CD4-positive, alpha-beta T cell (primary cell): ENCODE data around the gene TMEM52. TPM values are rescaled to one million over a fixed set of nuclear protein-coding genes. Genes with fewer than 3 reads are reported as not detected.
"Not testable (repeated sequence)": the region's sequence is repeated elsewhere in the genome, so short reads cannot be mapped to it uniquely, and the experiment has no call there.

Source experiments
- ATAC-seq: fragments of 200-7000 bp; cut with Tn5 transposase; one replicate; pipeline ENCODE4 v1.10.0; 2022; ENCODE audit warnings: mild to moderate bottlenecking; ENCODE audit not compliant: poor library complexity
- CTCF ChIA-PET: fragments of 350-600 bp; sonication (Branson Sonifier 250); formaldehyde crosslinking; loops from one replicate; lab custom pipeline; 2021; ENCODE audit warnings: antibody characterized with exemption, inconsistent platforms; lab: Charles Lee
- POLR2A ChIA-PET: fragments of 350-600 bp; sonication (Branson Sonifier 250); formaldehyde crosslinking; loops from one replicate; lab custom pipeline; 2021; ENCODE audit warnings: antibody characterized with exemption, inconsistent platforms; lab: Charles Lee
- DNase-seq, 14 experiments: peaks; one replicate each; pipeline ENCODE4 v3.0.0-alpha.2; 2013 to 2020; ENCODE audit warnings: mixed read lengths in 2 of 14
- H3K27ac ChIP-seq, 2 donors: one replicate each; pipeline versions ENCODE4 v1.5.1 to v1.7.0; 2013; ENCODE audit warnings: low read length in 2 of 2, low read depth in 1 of 2, mild to moderate bottlenecking in 1 of 2
- H3K27me3 ChIP-seq, 2 experiments: 1 replicate in 1 of 2; 2 replicates in 1 of 2; pipeline versions ENCODE4 v1.6.1 to v1.7.0; 2013; ENCODE audit warnings: low read length in 2 of 2, control low read depth in 1 of 2, mild to moderate bottlenecking in 1 of 2, moderate library complexity in 1 of 2; ENCODE audit not compliant: insufficient read depth in 2 of 2, control insufficient read depth in 1 of 2
- H3K36me3 ChIP-seq: one replicate; pipeline ENCODE4 v1.6.1; 2013; ENCODE audit warnings: low read length, control low read depth; ENCODE audit not compliant: insufficient read depth
- H3K4me1 ChIP-seq: one replicate; pipeline ENCODE4 v1.6.1; 2013; ENCODE audit warnings: low read length, control low read depth; ENCODE audit not compliant: insufficient read depth
- H3K4me3 ChIP-seq: one replicate; pipeline ENCODE4 v1.5.1; 2013; ENCODE audit warnings: mild to moderate bottlenecking, low read length, moderate library complexity
- H3K9me3 ChIP-seq, 2 experiments: 1 replicate in 1 of 2; 2 replicates in 1 of 2; pipeline versions ENCODE4 v1.6.1 to v1.7.0; 2013; ENCODE audit warnings: low read length in 2 of 2, mild to moderate bottlenecking in 2 of 2, control low read depth in 1 of 2, moderate library complexity in 1 of 2; ENCODE audit not compliant: control insufficient read depth in 1 of 2, insufficient read depth in 1 of 2
- H3K27ac Mint-ChIP-seq: one replicate; pipeline ENCODE4 v1.8.0; 2020; ENCODE audit warnings: mixed read lengths
- H3K27me3 Mint-ChIP-seq: one replicate; pipeline ENCODE4 v1.8.0; 2021; ENCODE audit warnings: mixed read lengths
- H3K36me3 Mint-ChIP-seq: one replicate; pipeline ENCODE4 v1.8.0; 2021; ENCODE audit warnings: low read depth, mixed read lengths
- H3K4me1 Mint-ChIP-seq: one replicate; pipeline ENCODE4 v1.8.0; 2021; ENCODE audit warnings: low read depth, mixed read lengths
- H3K4me3 Mint-ChIP-seq: one replicate; pipeline ENCODE4 v1.8.0; 2020; ENCODE audit warnings: mild to moderate bottlenecking, mixed read lengths
- H3K9me3 Mint-ChIP-seq: one replicate; pipeline ENCODE4 v1.8.0; 2020; ENCODE audit warnings: mixed read lengths
- intact Hi-C, 2 experiments: fragments of 100-400 bp; cut with DNase I in 1 of 2; cut with micrococcal nuclease in 1 of 2; formaldehyde crosslinking; loops; one replicate each; pipeline versions ENCODE4 v1.15.1 to v1.9.0; 2023 to 2025; cut with DNase I, micrococcal nuclease
- total RNA-seq, 174 experiments: library from RNA in 2 of 174; stranded (reverse) in 2 of 174; gene quantifications; one replicate each; pipeline ENCODE4 v1.2.3 and lab custom pipeline; 2021 to 2026
- TF ChIP-seq, protein P1 (sequence below): fragments of 200-600 bp; IDR thresholded peaks from one replicate; pipeline ENCODE4 v1.8.0; 2022; ENCODE audit warnings: antibody characterized with exemption, mild to moderate bottlenecking

TMEM52 gene
- total RNA-seq, 2 experiments from 2014 or later = 0.49 to 1.9 TPM

DNA sequence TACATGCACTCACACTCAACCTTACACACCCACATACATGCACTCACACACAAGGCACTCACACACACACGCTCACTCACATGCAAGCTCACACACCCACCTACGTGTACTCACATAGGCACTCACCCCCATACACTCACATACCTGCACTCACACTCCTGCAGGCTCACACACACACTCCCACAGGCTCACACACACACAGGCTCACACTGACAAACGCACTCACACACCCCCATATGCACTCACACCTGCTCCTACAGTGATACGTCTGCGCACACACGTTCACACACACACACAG, 19.1 kb upstream of the TMEM52 start:
- Mint-ChIP-seq H3K36me3 (no peaks in the 10 kb centered on the region), H3K27me3 (no peaks in the 10 kb centered on the region), H3K27ac (no peak overlapping the region), H3K4me1 (no peaks in the 10 kb centered on the region), H3K9me3 (no peaks in the 10 kb centered on the region), H3K4me3 (no peak overlapping the region)
- CTCF ChIA-PET = no interaction called here
- Histone ChIP-seq H3K4me3 (no peak overlapping the region), H3K9me3 (peaks cover 0 to 6% of the 10 kb centered on the region in 2 experiments), H3K27me3 (no peaks in the 10 kb centered on the region), H3K36me3 (no peaks in the 10 kb centered on the region), H3K4me1 (no peaks in the 10 kb centered on the region), H3K27ac (no peak overlapping the region)
- POLR2A ChIA-PET = no interaction called here
- DNase-seq (no peak), ATAC-seq (no peak)
- TF ChIP-seq, protein P1, sequence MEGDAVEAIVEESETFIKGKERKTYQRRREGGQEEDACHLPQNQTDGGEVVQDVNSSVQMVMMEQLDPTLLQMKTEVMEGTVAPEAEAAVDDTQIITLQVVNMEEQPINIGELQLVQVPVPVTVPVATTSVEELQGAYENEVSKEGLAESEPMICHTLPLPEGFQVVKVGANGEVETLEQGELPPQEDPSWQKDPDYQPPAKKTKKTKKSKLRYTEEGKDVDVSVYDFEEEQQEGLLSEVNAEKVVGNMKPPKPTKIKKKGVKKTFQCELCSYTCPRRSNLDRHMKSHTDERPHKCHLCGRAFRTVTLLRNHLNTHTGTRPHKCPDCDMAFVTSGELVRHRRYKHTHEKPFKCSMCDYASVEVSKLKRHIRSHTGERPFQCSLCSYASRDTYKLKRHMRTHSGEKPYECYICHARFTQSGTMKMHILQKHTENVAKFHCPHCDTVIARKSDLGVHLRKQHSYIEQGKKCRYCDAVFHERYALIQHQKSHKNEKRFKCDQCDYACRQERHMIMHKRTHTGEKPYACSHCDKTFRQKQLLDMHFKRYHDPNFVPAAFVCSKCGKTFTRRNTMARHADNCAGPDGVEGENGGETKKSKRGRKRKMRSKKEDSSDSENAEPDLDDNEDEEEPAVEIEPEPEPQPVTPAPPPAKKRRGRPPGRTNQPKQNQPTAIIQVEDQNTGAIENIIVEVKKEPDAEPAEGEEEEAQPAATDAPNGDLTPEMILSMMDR = no peak
- intact Hi-C loops = no loop called here

DNA sequence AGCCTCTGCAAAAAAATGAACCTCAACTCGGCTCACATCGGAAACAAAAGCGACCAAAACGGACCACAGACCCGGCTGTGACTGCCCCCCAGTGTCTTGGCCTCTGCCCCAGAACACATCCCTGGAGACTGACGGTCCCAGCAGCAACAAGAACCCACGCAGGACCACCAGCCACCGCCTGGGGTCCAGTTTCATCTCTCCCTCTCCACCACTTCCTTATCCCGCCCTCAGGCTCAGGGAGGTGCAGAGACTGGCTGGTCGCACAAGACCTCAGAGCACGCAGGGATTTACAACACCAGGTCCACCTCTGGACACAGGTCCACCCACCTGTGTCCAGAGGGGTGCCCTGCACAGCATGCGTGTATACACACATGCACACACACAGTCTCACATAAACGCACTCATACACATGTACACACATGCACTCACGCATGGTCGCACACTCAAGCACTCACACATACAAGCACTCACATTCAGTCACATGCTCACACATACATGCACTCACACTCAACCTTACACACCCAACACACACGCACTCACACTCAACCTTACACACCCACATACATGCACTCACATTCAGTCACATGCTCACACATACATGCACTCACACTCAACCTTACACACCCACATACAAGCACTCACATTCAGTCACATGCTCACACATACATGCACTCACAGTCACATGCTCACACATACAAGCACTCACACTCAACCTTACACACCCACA, 18.6 kb upstream of the TMEM52 start:
- H3K9me3 ChIP-seq = peaks cover 0 to 6% of the 10 kb centered on the region in 2 experiments
- H3K4me3 ChIP-seq = no peak overlapping the region
- DNase-seq = no peak
- POLR2A ChIA-PET = no interaction called here
- H3K9me3 Mint-ChIP-seq = no peaks in the 10 kb centered on the region
- ATAC-seq = no peak
- TF ChIP-seq, protein P1 = no peak
- no peak overlapping the region for H3K27ac ChIP-seq
- no peaks in the 10 kb centered on the region for H3K36me3 Mint-ChIP-seq
- no peaks in the 10 kb centered on the region for H3K27me3 ChIP-seq
- no peaks in the 10 kb centered on the region for H3K36me3 ChIP-seq
- CTCF ChIA-PET = no interaction called here
- no peaks in the 10 kb centered on the region for H3K27me3 Mint-ChIP-seq
- H3K4me1 Mint-ChIP-seq = no peaks in the 10 kb centered on the region
- no peaks in the 10 kb centered on the region for H3K4me1 ChIP-seq
- intact Hi-C loops = no loop called here
- no peak overlapping the region for H3K4me3 Mint-ChIP-seq
- no peak overlapping the region for H3K27ac Mint-ChIP-seq

DNA sequence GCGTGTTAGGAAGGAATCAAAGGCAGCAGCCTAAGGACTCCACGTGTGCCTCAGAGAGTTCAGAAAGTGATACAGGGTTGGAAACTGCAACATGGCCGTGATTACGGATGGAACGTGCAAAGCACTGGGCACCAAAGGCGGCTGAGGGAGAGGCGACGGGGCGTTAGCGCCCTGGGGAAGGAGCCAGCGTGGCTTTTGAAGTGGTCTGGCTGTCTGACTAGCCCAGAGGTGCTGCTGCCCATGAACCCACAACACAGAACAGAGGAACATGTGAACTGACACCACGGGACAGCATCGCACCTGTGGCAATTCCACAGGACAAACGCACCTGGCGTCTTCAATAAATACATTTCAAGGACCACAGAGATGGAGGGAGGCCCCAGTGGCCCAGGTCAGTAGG, 18.0 kb upstream of the TMEM52 start:
- Mint-ChIP-seq H3K4me1 (no peaks in the 10 kb centered on the region), H3K4me3 (no peak overlapping the region), H3K27ac (no peak overlapping the region), H3K36me3 (no peaks in the 10 kb centered on the region), H3K27me3 (no peaks in the 10 kb centered on the region), H3K9me3 (no peaks in the 10 kb centered on the region)
- intact Hi-C loops = no loop called here
- H3K4me3 ChIP-seq = no peak overlapping the region
- H3K27me3 ChIP-seq = no peaks in the 10 kb centered on the region
- TF ChIP-seq, protein P1 = no peak
- ChIA-PET CTCF (no interaction called here), POLR2A (no interaction called here)
- H3K27ac ChIP-seq = no peak overlapping the region
- H3K4me1 ChIP-seq = no peaks in the 10 kb centered on the region
- no peaks in the 10 kb centered on the region for H3K36me3 ChIP-seq
- DNase-seq = no peak
- H3K9me3 ChIP-seq = peaks cover 0 to 6% of the 10 kb centered on the region in 2 experiments
- no peak for ATAC-seq

DNA sequence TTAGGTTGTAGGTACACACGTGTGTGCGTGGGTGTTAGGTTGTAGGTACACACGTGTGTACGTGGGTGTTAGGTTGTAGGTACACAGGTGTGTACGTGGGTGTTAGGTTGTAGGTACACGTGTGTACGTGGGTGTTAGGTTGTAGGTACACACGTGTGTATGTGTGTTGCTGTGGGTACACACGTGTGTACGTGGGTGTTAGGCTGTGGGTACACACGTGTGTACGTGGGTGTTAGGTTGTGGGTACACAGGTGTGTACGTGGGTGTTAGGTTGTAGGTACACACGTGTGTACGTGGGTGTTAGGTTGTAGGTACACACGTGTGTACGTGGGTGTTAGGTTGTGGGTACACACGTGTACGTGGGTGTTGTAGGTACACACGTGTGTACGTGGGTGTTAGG, 15.8 kb upstream of the TMEM52 start:
- H3K36me3 ChIP-seq, H3K27me3 Mint-ChIP-seq, H3K9me3 Mint-ChIP-seq, H3K27me3 ChIP-seq, H3K36me3 Mint-ChIP-seq, H3K27ac ChIP-seq, ATAC-seq, H3K9me3 ChIP-seq, intact Hi-C loops, H3K4me3 ChIP-seq, H3K27ac Mint-ChIP-seq, POLR2A ChIA-PET, CTCF ChIA-PET, DNase-seq, H3K4me3 Mint-ChIP-seq, H3K4me1 Mint-ChIP-seq, H3K4me1 ChIP-seq: not testable (repeated sequence)
